KG1 (cell line): ENCODE measurements around the gene EDA.
"Not testable (repeated sequence)": the region's sequence is repeated elsewhere in the genome, so short reads cannot be mapped to it uniquely, and the experiment has no call there.

Experiments
- DNase-seq: peaks from one replicate; lab custom pipeline; 2025; lab: John Stamatoyannopoulos, UW

Gene EDA

GRCh38 chrX:69746051-69746450, 130.1 kb downstream of the EDA start:
- DNase-seq, result no peak

GRCh38 chrX:69748055-69748454, 132.1 kb downstream of the EDA start:
- DNase-seq, result no peak

DNA sequence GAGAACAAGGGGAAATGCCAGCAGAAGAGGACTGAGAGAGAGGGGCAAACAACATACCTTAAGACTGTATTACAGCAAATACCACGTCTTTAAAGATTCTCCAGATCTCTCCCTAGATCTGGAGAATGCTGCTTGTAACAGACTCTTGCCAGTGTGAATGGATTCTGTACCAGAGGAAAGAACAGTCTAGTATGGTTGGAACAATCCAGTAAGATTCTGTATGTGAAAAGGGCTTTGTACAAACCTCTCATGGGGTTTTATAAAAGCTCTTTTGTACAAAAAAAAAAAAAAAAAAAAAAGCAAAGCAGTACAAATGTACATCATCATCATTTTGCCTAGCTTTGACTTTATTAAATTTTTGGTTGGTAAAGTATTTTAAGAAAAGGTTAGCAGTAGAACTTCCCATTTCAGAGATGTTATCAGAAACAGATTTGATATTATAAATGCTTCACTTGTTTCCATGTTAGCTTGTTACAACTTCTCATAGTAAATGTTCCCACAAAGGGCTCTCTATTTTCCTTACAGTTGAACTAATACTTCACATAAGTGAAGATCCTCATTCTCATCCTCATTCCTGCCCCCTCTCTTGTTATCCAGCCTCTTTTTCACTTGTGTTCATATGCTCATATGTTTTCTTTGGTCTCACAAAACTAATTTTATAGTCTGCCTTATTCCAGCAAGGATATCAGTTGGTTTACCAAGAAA, 144.2 kb downstream of the EDA start:
- DNase-seq, result no peak

DNA sequence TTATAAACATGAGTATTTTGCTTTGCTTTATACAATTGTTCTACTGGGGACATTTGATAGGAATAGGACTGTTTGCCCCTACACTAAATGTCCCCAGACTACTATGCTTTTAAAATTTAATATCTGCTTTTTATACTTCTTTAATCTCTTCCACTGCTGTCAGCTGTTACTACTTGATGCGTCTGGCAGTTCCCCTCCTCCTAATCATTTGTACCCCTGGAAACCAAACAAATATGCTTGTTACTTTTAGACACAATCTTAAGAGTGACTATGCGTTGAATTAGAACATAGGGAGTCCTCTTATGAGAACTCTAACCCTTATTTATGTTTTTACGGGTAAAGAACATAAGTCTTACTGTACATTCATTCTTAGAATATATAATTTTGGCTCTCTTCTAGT, 145.7 kb downstream of the EDA start:
- no peak for DNase-seq

DNA sequence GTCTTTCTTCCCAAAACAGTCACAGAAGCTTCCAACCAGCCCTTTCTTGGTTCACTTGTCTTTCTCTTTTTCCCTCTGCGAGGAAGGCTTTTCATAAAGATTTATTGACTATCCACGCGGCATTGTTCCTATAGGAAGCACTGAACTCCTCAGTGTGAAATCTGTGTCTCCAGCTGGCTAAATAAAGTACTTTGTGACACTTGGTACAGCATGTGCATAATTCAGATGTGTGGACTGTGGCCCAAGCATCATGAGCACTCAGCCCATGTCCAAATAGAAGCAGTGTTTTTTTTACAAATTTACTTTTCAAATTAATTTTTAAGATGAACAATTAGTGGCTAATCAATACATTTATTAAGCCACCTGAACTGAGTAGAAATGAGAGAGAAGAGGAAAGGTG, 146.4 kb downstream of the EDA start:
- no peak for DNase-seq

DNA sequence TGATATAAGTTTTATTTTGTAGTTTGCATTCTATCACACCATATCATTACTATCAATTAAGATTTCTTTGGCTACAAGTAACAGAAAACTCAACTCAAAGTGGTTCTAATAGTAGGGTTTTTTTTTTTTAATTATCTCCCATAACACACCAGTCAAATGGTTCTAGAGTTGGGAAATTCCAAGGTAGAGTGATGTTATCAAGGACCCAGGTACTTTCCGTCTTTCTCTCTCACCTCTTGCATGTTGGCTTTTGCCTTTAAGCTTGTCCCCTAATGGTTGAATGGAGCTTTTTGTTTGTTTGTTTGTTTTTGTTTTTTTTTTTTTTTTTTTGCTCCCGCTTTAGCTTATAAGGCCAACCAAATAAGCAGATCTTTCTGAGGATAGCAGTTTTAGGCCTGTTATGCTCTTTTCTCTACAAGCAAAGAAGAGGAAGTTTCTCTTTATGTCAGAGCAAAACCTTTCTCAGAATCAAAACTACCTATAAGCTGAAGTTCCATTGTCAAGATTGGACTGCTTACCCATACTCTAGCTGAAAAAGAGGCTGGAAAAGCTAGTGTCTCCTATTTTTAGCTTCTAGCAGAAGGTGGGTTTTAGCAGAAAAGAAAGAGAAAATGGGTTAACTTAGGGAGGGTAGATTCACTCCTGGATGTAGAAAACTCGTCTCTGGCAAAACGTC, 177.5 kb downstream of the EDA start:
- no peak for DNase-seq

GRCh38 chrX:69795702-69796101, 179.8 kb downstream of the EDA start:
- no peak for DNase-seq

DNA sequence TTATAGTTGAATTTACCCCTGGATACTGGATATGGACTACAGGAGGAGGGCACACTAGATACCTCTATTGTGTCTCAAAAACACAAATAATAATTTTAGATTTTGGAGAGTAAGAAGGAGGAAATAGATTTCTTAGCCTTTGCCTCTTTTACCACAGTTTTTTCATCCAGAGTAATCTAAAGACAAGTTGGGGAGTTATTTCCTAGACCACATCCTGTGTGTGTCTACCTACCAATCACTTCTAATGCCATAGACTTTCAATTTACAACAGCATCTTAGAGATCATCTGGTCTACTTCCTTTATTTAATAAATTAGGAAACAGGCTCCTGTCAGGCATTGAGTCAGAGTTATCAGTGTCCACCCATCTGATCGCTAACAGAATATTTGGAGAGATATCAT, 191.5 kb downstream of the EDA start:
- no peak for DNase-seq

DNA sequence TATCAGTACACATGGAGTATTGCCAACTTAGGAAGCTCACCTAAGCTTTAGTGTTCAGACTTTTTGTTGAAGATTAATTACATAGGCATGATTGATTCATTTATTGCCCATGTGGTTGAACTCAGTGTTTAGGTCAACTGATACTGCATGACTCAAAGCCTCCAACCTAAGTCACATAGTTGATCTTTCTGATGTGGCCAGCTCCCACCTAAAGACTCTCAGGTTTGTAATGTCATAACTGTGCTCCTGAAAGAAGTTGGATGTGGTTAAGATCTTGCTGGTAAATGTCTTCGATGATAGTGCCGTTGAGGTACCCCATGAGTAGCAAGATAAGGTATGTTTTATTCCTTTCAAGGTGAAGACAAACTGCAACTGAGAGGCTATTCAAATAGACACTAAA, 192.5 kb downstream of the EDA start:
- no peak for DNase-seq

DNA sequence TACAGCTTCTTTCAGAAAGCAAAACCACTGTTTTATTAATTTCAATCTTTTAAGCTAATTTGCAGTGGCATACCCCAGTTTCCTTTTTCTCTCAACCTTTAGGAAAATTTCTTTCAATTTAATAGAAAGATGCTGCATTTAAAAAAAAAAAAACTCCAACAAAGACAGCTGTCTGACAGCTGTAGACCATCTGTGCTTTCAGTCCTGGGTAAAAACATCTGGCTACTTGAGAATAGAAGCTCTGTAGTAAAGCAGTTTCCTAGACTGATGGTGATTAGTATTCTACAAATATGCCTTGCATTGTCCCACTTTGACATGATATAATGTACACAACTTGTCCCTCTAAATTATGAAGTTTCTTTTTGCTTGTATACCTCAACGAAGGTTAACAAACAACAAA, 197.8 kb downstream of the EDA start:
- DNase-seq, result no peak

DNA sequence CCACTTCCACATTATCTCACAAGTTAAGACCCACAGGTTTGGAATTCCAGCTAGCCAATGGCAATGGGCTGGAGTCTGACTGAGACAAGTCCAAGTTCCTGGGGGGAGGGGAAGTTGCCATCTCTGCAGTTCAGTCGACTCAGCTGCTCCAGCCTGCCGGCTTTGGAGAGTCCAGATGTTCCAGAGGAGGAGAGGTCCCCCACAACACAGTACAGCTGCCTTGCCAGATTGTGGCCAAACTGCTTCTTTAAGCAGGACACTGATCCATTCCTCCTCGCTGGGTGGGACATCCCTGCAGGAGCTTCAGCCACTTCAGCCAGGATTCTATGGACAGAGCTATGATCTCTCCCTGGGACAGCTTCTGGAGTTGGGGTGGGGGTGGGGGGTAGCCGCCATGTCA, 199.2 kb downstream of the EDA start:
- DNase-seq, result no peak

GRCh38 chrX:69815519-69815918, 199.6 kb downstream of the EDA start:
- no peak for DNase-seq

DNA sequence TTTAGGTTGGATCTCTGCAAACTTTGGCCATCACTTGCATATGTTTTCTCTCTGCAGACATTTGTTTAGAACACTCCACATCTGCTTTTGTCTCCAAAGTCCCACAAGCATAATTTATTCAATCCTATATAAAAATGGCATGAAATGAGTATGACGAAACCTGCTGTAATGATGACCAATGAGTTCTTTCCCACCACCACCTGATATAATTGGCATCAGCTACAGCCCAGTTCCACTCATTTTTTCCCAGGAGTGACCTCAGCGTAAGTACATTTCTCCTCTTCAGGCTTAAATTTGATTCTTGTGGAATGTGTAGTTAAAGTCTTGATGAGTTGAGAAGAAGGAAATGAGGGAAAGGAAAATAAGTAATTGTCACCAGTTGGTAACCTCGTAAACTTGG, 228.7 kb downstream of the EDA start:
- no peak for DNase-seq

DNA sequence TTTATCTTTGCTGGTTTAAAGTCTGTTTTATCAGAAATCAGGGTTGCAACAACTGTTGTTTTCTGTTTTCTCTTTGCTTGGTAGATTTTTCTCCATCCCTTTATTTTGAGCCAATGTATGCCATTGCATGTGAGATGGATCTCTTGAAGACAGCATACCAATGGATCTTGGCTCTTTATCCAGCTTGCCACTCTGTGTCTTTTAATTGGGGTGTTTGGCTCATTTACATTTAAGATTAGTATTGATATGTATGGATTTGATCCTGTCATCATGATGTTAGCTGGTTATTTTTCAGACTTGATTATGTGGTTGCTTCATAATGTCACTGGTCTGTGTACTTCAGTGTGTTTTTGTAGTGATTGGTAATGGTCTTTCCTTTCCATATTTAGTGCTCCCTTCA, 244.1 kb downstream of the EDA start:
- not testable (repeated sequence) for DNase-seq

GRCh38 chrX:69876221-69876620, 260.3 kb downstream of the EDA start:
- DNase-seq, result no peak

- DNase-seq, result no peak
Measured at GRCh38 chrX:69884210-69884609, 268.3 kb downstream of the EDA start.

- DNase-seq, result no peak
Measured at GRCh38 chrX:69896046-69896445, 280.1 kb downstream of the EDA start.

DNA sequence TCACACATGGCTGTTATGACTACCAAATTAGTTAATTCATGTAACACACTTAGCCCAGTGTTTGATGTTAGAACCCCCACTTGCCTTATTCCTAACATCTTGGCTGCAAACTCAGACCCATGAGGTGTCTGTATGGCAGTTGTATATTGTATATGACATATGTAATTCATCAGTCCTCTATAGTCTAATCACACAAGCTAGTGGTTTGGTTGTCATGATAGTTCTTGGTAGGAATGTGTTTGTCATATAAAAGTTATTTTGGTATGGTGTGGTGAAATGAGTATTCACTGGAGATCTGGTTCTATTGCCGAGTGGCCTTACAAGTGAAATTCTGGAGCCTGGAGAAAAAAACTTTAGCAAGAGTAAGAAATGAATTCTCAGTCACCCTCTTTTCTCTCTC, 284.6 kb downstream of the EDA start:
- no peak for DNase-seq

- no peak for DNase-seq
Measured at GRCh38 chrX:69906447-69906846, 290.5 kb downstream of the EDA start.

- no peak for DNase-seq
Measured at GRCh38 chrX:69914781-69915180, 298.9 kb downstream of the EDA start.

DNA sequence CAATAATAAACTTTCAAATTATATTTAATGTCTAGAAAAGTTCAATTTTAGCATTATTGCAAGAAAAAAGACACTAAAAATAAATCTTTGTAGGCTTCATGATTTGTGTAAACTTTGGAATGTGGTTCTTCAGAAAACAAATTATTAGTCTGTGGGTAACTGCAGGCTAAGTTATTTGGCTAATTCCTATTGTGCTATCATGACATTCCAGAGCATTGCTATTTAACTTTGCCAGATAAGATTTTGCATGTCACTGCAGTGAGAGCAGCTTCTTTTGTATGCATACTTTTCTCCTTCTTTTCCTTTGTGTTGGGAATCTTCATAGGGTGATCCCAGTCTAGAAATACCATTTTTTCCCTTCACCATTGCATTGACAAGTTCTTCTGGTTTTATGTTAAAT, 303.8 kb downstream of the EDA start:
- DNase-seq, result no peak

GRCh38 chrX:69932323-69932722, 316.4 kb downstream of the EDA start:
- DNase-seq, result no peak

DNA sequence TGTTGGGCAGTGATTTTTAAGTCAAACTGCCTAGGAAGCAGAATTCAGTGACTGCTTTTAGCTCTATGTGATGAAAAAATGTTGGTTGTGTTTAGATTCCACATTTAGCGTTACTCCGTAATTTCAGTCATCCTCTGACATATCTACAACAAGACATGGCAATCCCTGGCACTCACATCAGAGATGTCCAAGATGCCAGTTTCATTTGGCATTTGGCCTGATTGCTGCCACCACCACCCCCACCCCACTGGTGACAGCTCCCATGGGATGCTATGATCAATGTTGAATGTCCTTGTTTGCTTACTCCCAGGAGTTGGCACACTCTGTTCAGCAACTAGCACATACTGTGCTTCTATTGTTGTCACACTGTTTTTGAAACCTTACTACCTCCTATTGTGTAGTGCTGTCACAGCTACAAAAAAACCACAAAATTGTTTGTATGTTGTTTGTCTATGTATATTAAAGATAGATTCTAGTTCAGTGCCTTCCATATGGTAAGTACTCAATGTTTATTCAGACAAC, 332.4 kb downstream of the EDA start:
- no peak for DNase-seq

- DNase-seq, result no peak
Measured at GRCh38 chrX:69951753-69952152, 335.8 kb downstream of the EDA start.
